Putamen (tissue), 1 donor: ENCODE results near the gene DDAH2.
"Not testable (repeated sequence)": the region's sequence is repeated elsewhere in the genome, so short reads cannot be mapped to it uniquely, and the experiment has no call there.

Source experiments
- DNase-seq: peaks from one replicate; pipeline ENCODE4 v3.0.0-alpha.2; 2016; ENCODE audit warnings: low spot score

DDAH2 gene

DNA sequence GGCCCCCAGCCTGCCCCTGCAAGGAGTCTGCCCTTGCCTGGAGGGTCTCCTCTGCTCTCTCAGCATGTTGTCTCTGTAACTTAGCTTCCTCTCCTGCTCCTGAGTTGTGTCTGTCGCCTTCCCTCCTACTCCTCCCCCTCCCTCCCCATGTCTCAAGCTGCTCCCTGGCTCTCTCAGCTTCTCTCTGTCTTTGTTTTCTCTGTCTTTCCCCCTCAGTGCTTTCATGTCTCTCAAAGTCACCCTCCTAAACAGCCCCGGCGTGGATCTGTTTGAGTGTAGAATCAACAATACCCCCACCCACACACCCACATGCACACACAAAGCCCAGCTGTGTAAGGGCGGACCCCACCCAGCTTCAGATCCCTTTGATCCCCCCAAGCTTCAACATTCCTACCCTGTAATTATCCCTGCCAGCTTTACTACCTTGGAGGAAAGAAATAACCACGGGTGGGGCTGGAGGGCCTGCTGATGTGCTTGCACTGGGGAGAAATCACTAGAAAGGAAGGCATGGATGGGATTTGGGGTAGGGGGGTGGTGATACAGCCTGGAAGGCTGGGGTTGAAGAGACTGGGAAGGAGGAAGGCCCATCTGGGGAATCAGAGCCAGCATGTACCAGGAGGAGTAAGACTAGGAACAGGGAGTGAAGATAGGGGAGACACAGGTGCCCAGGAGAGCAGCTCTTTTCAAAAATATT is 15.0 kb downstream of the DDAH2 start:
- DNase-seq: no peak

- DNase-seq: no peak
Observed at GRCh38 chr6:31713465-31713864, 15.6 kb downstream of the DDAH2 start.

GRCh38 chr6:31712296-31712695 is 16.8 kb downstream of the DDAH2 start:
- no peak for DNase-seq

- no peak for DNase-seq
Observed at GRCh38 chr6:31711233-31711632, 17.9 kb downstream of the DDAH2 start.

GRCh38 chr6:31710523-31711219 is 18.4 kb downstream of the DDAH2 start:
- no peak for DNase-seq

DNA sequence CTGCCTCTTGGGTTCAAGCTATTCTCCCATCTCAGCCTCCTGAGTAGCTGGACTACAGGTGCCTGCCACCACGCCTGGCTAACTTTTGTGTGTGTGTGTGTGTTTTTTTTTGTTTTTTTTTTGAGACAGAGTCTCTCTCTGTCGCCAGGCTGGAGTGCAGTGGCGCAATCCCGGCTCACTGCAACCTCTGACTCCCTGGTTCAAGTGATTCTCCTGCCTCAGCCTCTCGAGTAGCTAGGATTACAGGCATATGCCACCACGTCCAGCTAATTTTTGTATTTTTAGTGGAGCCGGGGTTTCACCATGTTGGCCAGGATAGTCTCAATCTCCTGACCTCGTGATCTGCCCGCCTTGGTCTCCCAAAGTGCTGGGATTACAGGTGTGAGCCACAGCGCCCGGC is 19.9 kb downstream of the DDAH2 start:
- not testable (repeated sequence) for DNase-seq

GRCh38 chr6:31708224-31708623 is 20.9 kb downstream of the DDAH2 start:
- no peak for DNase-seq

GRCh38 chr6:31707701-31708100 is 21.4 kb downstream of the DDAH2 start:
- no peak for DNase-seq

DNA sequence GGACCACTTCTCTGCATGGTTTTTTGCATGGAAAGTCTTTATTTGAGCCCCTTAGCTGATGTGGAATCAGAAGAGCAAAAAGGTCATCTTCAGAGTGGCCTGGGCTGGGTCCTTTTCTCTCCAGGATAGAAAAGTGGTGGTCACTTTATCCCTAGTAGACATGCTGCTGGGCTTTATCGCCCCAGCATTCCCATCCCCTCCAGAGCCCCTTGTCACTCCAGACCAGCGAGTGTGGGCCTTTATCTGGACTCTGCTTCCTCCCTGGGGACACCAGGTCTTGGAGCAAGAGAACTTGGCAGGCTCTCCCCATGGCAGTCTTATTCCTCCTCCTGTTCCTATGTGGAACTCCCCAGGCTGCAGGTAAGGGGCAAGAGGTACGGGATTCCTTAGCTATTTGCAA is 22.5 kb downstream of the DDAH2 start, which contains the start of gene LY6G6F:
Gene LY6G6F (plus strand): TSS at position 268 of the 400 bp plus-strand sequence. CDS start 41 bp downstream, at position 309.
- DNase-seq: no peak

DNA sequence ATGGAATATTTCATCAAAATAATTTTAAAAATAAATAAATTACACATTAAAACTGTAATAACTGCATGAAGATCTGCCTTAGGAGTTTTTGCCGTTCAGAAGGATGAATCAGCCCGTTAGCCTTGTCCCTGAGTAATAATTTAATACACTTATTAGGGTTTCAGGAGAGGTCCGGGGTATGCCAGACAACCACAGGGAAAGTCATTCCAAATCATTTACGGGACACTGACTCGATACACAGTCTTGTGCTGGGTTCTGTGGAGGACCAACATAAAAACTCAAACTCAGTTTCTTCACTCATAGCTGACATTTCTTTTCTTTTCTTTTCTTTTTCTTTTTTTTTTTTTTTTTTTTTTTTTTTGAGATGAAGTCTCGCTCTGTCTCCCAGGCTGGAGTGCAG is 23.2 kb downstream of the DDAH2 start:
- DNase-seq: no peak

- peak; percentile 99 for DNase-seq
Observed at GRCh38 chr6:31702819-31703716, 26.0 kb downstream of the DDAH2 start, which contains the start of gene ABHD16A. Gene ABHD16A (minus strand): TSS chr6:31703324. CDS start chr6:31703281, 43 bp downstream.

DNA sequence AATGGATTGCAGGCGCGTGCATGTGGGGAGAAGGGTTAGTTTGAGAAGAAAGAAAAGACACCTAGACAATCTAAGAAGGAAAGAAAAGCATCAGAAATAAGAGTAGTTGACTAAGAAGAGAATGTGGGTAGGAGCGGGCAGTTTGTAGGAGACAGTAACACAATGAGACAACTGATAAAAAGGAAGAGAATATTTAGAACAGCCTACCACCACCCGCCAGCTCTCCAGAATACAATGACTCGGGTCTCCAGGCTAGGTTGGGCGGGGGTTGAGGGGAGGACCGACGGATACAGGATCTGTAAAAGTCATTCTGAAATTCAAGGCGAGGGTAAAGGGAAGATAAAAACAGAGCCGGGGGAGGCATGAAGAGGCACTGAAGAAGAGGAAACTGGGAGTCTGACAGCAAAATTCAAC is 26.7 kb downstream of the DDAH2 start:
- DNase-seq: no peak

DNA sequence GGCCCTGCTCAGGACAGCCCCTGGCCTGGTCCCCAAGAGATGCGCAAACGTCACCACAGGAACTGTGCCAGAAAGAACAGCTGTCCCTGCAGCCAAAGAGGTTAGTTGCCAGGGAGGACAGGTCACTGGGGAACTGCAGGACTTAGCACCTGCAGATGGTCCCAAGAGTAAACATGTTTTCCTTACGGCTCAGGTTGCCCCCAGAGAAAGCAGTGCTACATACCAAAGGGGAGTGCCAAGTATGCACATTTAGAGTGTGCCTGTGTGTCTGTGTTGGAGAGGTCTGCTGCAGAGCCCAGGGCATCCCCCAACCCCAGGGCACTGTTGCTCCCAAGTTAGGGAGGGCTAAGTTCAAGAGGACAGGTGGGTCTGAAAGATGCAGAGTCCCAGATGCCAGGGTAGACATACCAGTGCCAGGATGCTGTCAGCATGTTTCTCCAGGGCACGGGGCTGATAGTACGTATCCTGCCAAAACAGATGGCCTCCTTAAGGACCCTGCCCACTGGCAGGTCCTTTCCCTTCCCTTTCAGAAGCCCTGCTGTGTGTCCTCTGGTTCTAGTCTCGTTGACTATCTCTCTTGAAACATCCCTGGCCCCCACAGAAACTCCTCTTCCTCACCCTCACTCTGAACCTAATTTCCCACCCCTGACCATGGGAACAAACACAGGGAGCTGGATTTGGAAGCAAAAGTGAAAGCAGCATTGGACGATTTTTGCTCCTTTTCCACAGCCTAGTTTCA is 27.3 kb downstream of the DDAH2 start:
- no peak for DNase-seq

DNA sequence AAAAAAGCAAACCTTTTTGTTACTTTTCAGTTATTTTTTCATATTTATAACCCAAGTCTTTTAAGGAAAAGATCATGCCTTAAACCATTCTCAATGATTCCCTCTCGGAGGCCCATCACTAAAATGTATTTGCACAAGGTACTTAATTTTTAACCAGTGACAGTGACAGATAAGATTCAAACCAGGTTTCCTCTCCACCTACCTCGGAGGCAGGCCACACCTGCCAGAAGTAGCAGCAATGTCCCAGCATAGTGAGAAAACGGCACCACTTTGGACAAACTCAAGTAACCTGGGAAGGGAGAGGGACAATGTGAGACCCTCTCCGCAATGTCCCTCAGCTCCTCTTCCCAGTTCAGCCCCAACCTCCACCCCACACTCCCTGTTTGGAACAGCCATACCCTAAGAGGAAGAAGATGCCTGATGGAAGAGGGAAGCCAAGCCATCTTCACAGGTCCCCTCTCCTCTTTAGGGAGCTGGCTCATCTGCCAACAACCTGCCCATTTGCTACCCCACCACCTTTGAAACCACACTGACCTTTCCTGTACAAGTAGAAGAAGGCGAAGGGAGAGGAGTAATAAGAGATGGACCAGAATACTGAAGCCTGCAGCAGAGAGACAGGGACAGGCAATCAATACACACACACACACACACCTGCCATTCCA is 28.2 kb downstream of the DDAH2 start:
- no peak for DNase-seq

DNA sequence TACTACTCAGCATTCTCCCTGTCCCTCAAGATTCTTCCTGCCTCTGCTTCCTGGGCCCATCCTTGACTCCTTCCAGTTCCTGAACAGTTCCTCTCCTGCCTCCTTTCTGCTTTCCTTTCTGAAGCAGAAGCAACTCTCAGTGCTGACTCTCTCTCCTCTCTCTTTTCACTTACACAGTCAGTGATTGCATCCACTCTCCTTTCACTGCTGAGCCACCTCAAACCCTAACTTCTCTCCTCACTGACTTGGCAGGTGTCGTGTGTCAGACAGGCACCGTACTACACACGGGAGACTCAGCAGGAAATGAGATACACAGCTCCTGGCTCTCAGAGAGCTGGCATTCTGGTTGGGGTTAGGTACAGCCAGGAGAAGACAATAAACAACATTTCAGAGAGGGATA is 31.5 kb downstream of the DDAH2 start:
- no peak for DNase-seq

GRCh38 chr6:31693535-31693934 is 35.6 kb downstream of the DDAH2 start:
- DNase-seq: no peak

- DNase-seq: no peak
Observed at GRCh38 chr6:31692886-31693285, 36.2 kb downstream of the DDAH2 start.

GRCh38 chr6:31692353-31692752 is 36.7 kb downstream of the DDAH2 start:
- peak; percentile 67 for DNase-seq

GRCh38 chr6:31691564-31692108 is 37.5 kb downstream of the DDAH2 start:
- no peak for DNase-seq

- DNase-seq: no peak
Observed at GRCh38 chr6:31691078-31691463, 38.0 kb downstream of the DDAH2 start.
